ENCODE measurements around the gene FARP1.

The FARP1 gene

GRCh38 chr13:98467263-98467985, 324.5 kb downstream of the FARP1 start:
- no peaks in the 10 kb centered on the region for H3K79me2 ChIP-seq (ENCODE audit: insufficient read depth, low read depth)

DNA sequence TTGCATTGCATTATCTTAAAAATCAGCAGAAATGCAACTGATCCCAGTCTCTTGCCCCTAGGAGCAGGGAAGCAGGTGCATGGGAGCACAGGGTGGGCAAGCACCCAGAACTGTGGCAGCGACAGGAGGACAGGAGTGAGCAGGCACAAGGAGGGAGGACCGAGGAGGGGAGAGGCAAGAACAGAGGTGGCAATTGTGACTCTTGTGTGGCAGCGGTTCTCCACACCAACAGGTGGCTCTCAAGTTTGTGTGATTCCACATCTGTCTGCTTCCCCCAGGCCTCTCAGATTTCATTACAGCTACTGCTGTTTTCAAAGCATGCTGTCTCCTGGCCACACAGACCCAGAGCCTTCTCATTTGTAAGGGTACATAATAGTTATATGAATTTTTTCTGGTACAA, 325.5 kb downstream of the FARP1 start:
- H3K79me2 ChIP-seq (ENCODE audit: insufficient read depth, low read depth), result no peaks in the 10 kb centered on the region

More at GRCh38 chr13:98467263-98467985, 324.5 kb downstream of the FARP1 start:
- H3K27me3 ChIP-seq (ENCODE audit: insufficient read depth, low read depth), result no peaks in the 10 kb centered on the region
- H3K4me1 ChIP-seq (ENCODE audit: low read depth, poor library complexity, severe bottlenecking), result no peaks in the 10 kb centered on the region
- H3K27ac ChIP-seq, result no peak overlapping the region
- TF ChIP-seq, protein P1, sequence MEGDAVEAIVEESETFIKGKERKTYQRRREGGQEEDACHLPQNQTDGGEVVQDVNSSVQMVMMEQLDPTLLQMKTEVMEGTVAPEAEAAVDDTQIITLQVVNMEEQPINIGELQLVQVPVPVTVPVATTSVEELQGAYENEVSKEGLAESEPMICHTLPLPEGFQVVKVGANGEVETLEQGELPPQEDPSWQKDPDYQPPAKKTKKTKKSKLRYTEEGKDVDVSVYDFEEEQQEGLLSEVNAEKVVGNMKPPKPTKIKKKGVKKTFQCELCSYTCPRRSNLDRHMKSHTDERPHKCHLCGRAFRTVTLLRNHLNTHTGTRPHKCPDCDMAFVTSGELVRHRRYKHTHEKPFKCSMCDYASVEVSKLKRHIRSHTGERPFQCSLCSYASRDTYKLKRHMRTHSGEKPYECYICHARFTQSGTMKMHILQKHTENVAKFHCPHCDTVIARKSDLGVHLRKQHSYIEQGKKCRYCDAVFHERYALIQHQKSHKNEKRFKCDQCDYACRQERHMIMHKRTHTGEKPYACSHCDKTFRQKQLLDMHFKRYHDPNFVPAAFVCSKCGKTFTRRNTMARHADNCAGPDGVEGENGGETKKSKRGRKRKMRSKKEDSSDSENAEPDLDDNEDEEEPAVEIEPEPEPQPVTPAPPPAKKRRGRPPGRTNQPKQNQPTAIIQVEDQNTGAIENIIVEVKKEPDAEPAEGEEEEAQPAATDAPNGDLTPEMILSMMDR (conservative IDR thresholded peaks at IDR 0.05; ENCODE audit: low read depth, low read length), result no peak
- no peaks in the 10 kb centered on the region for H3K36me3 ChIP-seq (ENCODE audit: insufficient read depth)
- no peak overlapping the region for H3K4me2 ChIP-seq
- no peak overlapping the region for H3K4me3 ChIP-seq (IDR thresholded peaks at IDR 0.05; ENCODE audit: insufficient read depth, low read depth, low read length)
- H4K20me1 ChIP-seq (ENCODE audit: insufficient read depth), result no peaks in the 10 kb centered on the region
- no peak overlapping the region for H2AFZ ChIP-seq (ENCODE audit: low read depth)
- no peak overlapping the region for H3K9ac ChIP-seq

GRCh38 chr13:98468929-98469328, 326.0 kb downstream of the FARP1 start:
- TF ChIP-seq, protein P1 (conservative IDR thresholded peaks at IDR 0.05; ENCODE audit: low read depth, low read length), result no peak
- Histone ChIP-seq H3K4me3 (IDR thresholded peaks at IDR 0.05; ENCODE audit: insufficient read depth, low read depth, low read length) (no peak overlapping the region), H3K27ac (no peak overlapping the region), H3K4me1 (ENCODE audit: low read depth, poor library complexity, severe bottlenecking) (no peaks in the 10 kb centered on the region), H3K36me3 (ENCODE audit: insufficient read depth) (no peaks in the 10 kb centered on the region), H2AFZ (ENCODE audit: low read depth) (no peak overlapping the region), H4K20me1 (ENCODE audit: insufficient read depth) (no peaks in the 10 kb centered on the region; the same call in 1 of the 2 replicates), H3K27me3 (ENCODE audit: insufficient read depth, low read depth) (no peaks in the 10 kb centered on the region), H3K9ac (no peak overlapping the region), H3K79me2 (ENCODE audit: insufficient read depth, low read depth) (no peaks in the 10 kb centered on the region), H3K4me2 (no peak overlapping the region)

More for the DNA sequence above, 325.5 kb downstream of the FARP1 start:
- Histone ChIP-seq H3K4me2 (no peak overlapping the region), H3K4me1 (ENCODE audit: low read depth, poor library complexity, severe bottlenecking) (no peaks in the 10 kb centered on the region), H3K27me3 (ENCODE audit: insufficient read depth, low read depth) (no peaks in the 10 kb centered on the region), H3K4me3 (IDR thresholded peaks at IDR 0.05; ENCODE audit: insufficient read depth, low read depth, low read length) (no peak overlapping the region), H4K20me1 (ENCODE audit: insufficient read depth) (no peaks in the 10 kb centered on the region; the same call in 1 of the 2 replicates), H2AFZ (ENCODE audit: low read depth) (no peak overlapping the region), H3K36me3 (ENCODE audit: insufficient read depth) (no peaks in the 10 kb centered on the region), H3K27ac (no peak overlapping the region), H3K9ac (no peak overlapping the region)
- TF ChIP-seq, protein P1 (conservative IDR thresholded peaks at IDR 0.05; ENCODE audit: low read depth, low read length), result no peak

DNA sequence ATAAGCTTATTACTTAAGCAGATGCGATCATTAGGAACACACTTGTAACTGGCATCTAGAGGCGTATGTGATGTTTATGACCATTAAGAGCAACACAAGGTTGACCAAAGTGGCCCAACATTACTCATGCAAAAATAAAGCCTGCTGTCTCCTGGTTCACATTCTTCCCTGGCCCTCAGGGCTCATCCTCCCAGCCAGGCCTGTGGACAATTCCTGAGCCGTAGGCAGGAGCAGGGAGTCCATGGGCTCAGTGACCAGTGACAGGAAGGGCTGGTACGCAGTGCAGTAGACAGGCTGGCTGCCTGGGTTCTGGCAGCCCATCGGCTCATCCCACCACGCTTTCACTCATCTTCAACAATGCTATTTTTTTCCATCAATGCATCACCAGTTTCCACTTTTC, 328.0 kb downstream of the FARP1 start:
- Histone ChIP-seq H3K9ac (no peak overlapping the region), H3K4me2 (no peak overlapping the region), H3K79me2 (ENCODE audit: insufficient read depth, low read depth) (no peaks in the 10 kb centered on the region), H3K4me3 (IDR thresholded peaks at IDR 0.05; ENCODE audit: insufficient read depth, low read depth, low read length) (no peak overlapping the region), H3K27ac (no peak overlapping the region), H3K27me3 (ENCODE audit: insufficient read depth, low read depth) (no peaks in the 10 kb centered on the region), H2AFZ (ENCODE audit: low read depth) (no peak overlapping the region), H4K20me1 (ENCODE audit: insufficient read depth) (no peaks in the 10 kb centered on the region; the same call in 1 of the 2 replicates), H3K4me1 (ENCODE audit: low read depth, poor library complexity, severe bottlenecking) (no peaks in the 10 kb centered on the region), H3K36me3 (ENCODE audit: insufficient read depth) (no peaks in the 10 kb centered on the region)
- TF ChIP-seq, protein P1 (conservative IDR thresholded peaks at IDR 0.05; ENCODE audit: low read depth, low read length), result no peak
